Measurements from ENCODE around the gene FAM13C.

The FAM13C gene

DNA sequence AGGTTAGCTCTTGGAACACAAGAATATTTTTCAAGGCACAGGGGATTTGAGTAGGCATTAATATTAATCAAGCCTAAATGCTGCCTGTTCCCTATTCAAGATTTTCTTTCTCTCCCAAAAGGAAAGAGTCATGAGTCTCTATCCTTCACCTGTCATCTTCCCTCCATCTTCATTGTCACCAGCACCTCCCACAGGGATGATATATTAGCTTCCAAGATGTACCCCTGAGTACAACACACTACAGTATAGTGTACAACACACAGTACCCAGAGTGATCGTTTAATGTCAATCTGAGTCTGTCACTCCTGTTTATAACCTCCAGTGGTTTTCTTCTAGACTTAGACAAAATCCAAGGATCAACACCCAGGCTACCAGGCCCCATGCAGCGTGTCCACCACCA is 50.1 kb downstream of the FAM13C start:
- DNase-seq, result no peak

GRCh38 chr10:59311025-59311424 is 51.3 kb downstream of the FAM13C start:
- DNase-seq, result no peak

DNA sequence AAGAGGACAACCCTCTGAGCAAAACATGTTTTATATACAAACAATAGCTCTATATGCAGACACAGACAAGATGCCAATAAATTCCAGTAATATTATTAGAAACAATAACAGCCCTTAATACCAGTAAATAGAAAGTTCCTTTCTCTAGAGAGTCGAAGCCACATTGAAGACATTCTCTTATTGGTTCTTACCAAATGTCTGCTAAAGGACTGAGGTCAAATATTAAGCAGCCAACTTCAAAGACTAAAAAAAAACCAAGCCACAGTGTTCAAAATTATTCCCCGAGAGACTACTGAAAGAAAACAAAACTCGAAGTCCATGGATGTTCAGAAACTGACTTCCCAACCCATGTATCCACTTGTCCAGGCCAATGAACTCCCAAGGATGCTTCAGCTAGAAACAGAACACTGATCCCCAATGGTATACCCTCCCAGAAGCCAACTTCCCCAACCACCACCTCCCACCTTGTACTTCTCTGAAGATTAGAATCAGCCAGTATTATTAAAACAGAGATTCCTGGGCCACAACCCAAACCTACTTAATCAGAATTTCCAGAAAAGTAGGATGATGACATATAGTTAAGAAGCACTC is 51.9 kb downstream of the FAM13C start:
- no peak for DNase-seq

- DNase-seq, result no peak
Measured at GRCh38 chr10:59304521-59305097, 57.7 kb downstream of the FAM13C start.

DNA sequence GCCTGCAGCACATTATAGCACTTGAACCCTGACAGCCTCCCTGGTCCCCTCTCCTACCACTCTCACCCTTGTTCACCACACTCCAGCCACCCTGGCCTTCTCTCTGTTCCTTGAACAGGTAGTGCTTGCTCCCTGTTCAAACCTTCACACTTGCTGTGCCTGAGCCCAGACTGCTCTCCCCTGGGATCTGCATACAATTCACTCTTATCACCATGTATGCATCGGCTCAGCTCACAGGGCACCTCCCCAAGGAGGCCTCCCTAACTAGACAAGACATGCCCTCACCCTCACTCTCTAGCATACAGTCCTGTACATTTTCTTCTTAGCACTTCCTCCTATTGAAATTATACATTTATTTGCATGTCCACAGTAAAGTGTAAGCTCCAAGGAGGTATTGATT is 59.3 kb downstream of the FAM13C start:
- DNase-seq, result no peak

DNA sequence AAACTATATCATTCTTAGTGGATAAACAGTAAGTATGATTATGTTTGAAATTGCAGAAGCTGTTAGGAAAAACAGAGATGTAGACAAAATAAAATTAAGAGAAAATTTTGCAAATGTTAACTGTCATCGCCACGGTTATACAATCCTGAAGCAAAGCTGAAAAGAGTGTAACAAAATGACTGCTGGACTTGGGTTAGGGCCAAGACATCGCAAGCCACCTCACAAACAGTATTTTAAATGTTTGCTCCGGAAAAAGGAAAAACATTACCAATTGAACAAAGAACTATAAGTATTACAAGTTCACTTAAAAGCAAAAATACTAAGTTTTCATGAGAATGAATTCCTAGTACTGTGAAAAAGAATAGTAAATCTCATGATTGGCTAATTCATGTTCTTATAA is 60.0 kb downstream of the FAM13C start:
- DNase-seq, result no peak

GRCh38 chr10:59301067-59301754 is 61.1 kb downstream of the FAM13C start:
- peak in 1 of 2 donors; percentile 57 for DNase-seq

GRCh38 chr10:59300386-59300785 is 62.0 kb downstream of the FAM13C start:
- no peak for DNase-seq

- DNase-seq, result peak in 1 of 2 donors; percentile 25
Measured at GRCh38 chr10:59299933-59300332, 62.4 kb downstream of the FAM13C start.

GRCh38 chr10:59290448-59290847 is 71.9 kb downstream of the FAM13C start:
- DNase-seq, result no peak

DNA sequence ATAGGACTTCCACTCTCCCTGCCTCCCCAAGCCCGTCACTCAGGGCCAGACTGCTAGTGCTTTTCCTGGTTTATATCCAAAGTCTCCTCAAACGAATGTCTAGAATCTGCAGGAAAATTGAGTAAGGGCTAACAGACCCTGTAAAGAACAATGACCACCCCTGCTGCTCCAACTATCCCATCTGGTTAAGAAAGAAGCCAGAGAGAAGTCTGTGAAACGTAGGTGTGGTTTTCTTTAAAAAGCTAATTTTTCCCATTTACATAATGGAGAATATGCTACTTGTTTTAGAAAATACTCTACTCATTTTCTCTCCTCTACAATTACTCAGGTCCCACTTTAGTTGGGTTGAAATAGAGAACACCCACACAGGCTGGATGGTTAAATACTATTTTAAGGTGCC is 72.5 kb downstream of the FAM13C start:
- no peak for DNase-seq

- peak; percentile 33 to 93 for DNase-seq
Measured at GRCh38 chr10:59287587-59288255, 74.6 kb downstream of the FAM13C start.

GRCh38 chr10:59285848-59286247 is 76.5 kb downstream of the FAM13C start:
- DNase-seq, result peak in 1 of 2 donors; percentile 42

DNA sequence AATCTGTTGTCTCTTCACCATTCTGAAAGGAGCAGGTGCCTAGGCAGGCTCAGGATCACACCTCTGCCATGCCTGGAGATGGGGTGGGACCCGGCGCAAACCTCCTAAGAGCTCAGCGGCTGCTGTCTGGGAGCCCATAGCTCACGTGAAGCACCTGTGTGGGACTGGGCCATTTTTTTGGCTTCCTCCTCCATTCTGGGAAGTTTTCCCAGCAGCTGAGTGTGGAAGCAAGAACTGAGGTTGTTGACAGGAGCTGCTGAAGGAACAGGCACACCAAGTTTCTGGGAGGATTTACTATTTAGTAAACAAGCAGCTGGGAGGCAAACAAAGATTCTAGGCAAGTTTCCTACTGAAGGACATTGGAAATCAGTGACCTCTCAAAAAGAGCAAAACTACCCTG is 77.3 kb downstream of the FAM13C start:
- DNase-seq, result peak in 1 of 2 donors; percentile 56

- no peak for DNase-seq
Measured at GRCh38 chr10:59284118-59284975, 78.0 kb downstream of the FAM13C start.

GRCh38 chr10:59283456-59284091 is 78.8 kb downstream of the FAM13C start:
- no peak for DNase-seq

GRCh38 chr10:59281861-59282260 is 80.5 kb downstream of the FAM13C start:
- peak in 1 of 2 donors; percentile 68 for DNase-seq

GRCh38 chr10:59279991-59280505 is 82.3 kb downstream of the FAM13C start:
- DNase-seq, result no peak

DNA sequence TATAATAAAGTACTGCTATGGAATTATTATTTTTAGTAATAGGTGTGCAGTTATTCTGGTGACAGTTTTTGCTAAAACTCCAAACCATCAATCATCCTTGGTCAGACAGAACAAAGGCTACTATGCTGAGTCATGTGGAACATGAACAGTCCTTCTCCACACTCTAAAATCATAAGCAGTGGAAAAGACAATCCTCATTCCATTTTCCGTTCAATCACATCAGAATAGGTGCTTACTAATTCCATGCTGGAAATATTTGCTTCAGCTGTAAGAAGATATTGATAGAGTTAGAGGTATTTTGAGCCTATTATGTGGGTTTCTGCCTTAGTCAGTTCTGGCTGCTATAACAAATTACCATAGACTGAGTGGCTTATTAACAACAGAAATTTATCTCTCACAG is 82.9 kb downstream of the FAM13C start:
- no peak for DNase-seq

- DNase-seq, result no peak
Measured at GRCh38 chr10:59276919-59277318, 85.4 kb downstream of the FAM13C start.

GRCh38 chr10:59276133-59276532 is 86.2 kb downstream of the FAM13C start:
- DNase-seq, result no peak

DNA sequence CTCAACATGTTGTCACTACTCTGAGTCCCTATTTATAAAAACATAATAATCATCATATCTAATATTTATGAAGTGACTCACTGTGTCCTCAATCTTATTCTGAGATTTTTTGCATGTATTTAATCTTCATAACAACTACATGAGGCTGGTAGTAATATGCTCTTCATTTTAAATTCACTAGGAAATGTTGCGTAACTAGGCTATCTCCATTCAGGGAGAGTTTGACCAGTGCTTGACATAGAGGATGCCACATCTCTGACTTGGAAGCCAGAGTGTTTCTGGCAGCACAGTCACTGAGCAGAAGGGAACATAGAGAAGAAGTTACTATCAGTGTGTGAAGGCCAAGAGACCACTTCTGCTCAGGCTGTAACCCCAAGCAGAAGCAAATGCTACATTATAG is 88.9 kb downstream of the FAM13C start:
- DNase-seq, result no peak
